HG03354 (cell line): ENCODE data around the gene ZNF576.
"Not testable (repeated sequence)": the region's sequence is repeated elsewhere in the genome, so short reads cannot be mapped to it uniquely, and the experiment has no call there.

Experiments used
- ATAC-seq: cut with Tn5 transposase; IDR thresholded peaks from one replicate; pipeline ENCODE4 v1.9.1; 2021; ENCODE audit warnings: mild to moderate bottlenecking; ENCODE audit not compliant: unreplicated experiment, poor library complexity, severe bottlenecking

Gene ZNF576

GRCh38 chr19:43574424-43575155, 21.8 kb upstream of the ZNF576 start:
- no peak for ATAC-seq

GRCh38 chr19:43575156-43575950, 21.0 kb upstream of the ZNF576 start, which contains the start of the genes PINLYP and XRCC1:
TSS of gene PINLYP (plus strand) at chr19:43575801. CDS start at chr19:43577192, 1,391 bp downstream.
TSS of gene XRCC1 (minus strand) at chr19:43575527. CDS start at chr19:43575458, 69 bp downstream.
- peak; percentile 98 for ATAC-seq

GRCh38 chr19:43575955-43576878, 20.2 kb upstream of the ZNF576 start:
- ATAC-seq, result peak; percentile 6

- ATAC-seq, result no peak
Observed at GRCh38 chr19:43578787-43579186, 17.6 kb upstream of the ZNF576 start.

- no peak for ATAC-seq
Observed at GRCh38 chr19:43581467-43581866, 14.9 kb upstream of the ZNF576 start.

GRCh38 chr19:43582495-43582894, 13.9 kb upstream of the ZNF576 start:
- ATAC-seq, result no peak

GRCh38 chr19:43584484-43584883, 11.9 kb upstream of the ZNF576 start:
- peak; percentile 62 for ATAC-seq

GRCh38 chr19:43586346-43586745, 10.0 kb upstream of the ZNF576 start:
- no peak for ATAC-seq

GRCh38 chr19:43587029-43587428, 9.4 kb upstream of the ZNF576 start:
- ATAC-seq, result not testable (repeated sequence)

GRCh38 chr19:43589277-43589676, 7.1 kb upstream of the ZNF576 start:
- no peak for ATAC-seq

- no peak for ATAC-seq
Observed at GRCh38 chr19:43589678-43590077, 6.7 kb upstream of the ZNF576 start.

GRCh38 chr19:43591904-43592772, 4.3 kb upstream of the ZNF576 start:
- no peak for ATAC-seq

- no peak for ATAC-seq
Observed at GRCh38 chr19:43592800-43593350, 3.5 kb upstream of the ZNF576 start.

- no peak for ATAC-seq
Observed at GRCh38 chr19:43594081-43594697, 2.2 kb upstream of the ZNF576 start.

GRCh38 chr19:43594710-43595604, 1.4 kb upstream of the ZNF576 start:
- ATAC-seq, result peak; percentile 41

- ATAC-seq, result peak; percentile 18
Observed at GRCh38 chr19:43595605-43595998, 793 bp upstream of the ZNF576 start.

GRCh38 chr19:43596842-43597461, 557 bp downstream of the ZNF576 start:
- no peak for ATAC-seq
